HG03175 (cell line): ENCODE results near the gene MAN1A1.
A peak's percentile ranks its signal among the peaks of the same experiment; 100 is the strongest.

Experiments used
- ATAC-seq: cut with Tn5 transposase; IDR thresholded peaks from one replicate; pipeline ENCODE4 v1.9.1; 2021; ENCODE audit warnings: mild to moderate bottlenecking, moderate library complexity; ENCODE audit not compliant: unreplicated experiment

The MAN1A1 gene

GRCh38 chr6:119326291-119327005 is 23.1 kb downstream of the MAN1A1 start:
- no peak for ATAC-seq

- ATAC-seq, result no peak
Observed at GRCh38 chr6:119325559-119326265, 23.8 kb downstream of the MAN1A1 start.

- ATAC-seq, result no peak
Observed at GRCh38 chr6:119324718-119325117, 24.8 kb downstream of the MAN1A1 start.

GRCh38 chr6:119323931-119324330 is 25.6 kb downstream of the MAN1A1 start:
- ATAC-seq, result no peak

GRCh38 chr6:119323478-119323877 is 26.1 kb downstream of the MAN1A1 start:
- no peak for ATAC-seq

GRCh38 chr6:119322715-119323350 is 26.7 kb downstream of the MAN1A1 start:
- ATAC-seq, result no peak

GRCh38 chr6:119322034-119322433 is 27.5 kb downstream of the MAN1A1 start:
- ATAC-seq, result peak; percentile 49

- no peak for ATAC-seq
Observed at GRCh38 chr6:119319694-119320093, 29.9 kb downstream of the MAN1A1 start.

- ATAC-seq, result no peak
Observed at GRCh38 chr6:119318730-119319129, 30.8 kb downstream of the MAN1A1 start.

GRCh38 chr6:119318176-119318575 is 31.4 kb downstream of the MAN1A1 start:
- ATAC-seq, result no peak

- ATAC-seq, result no peak
Observed at GRCh38 chr6:119317007-119317406, 32.6 kb downstream of the MAN1A1 start.

GRCh38 chr6:119314885-119315272 is 34.7 kb downstream of the MAN1A1 start:
- peak; percentile 64 for ATAC-seq

- peak; percentile 67 for ATAC-seq
Observed at GRCh38 chr6:119313937-119314884, 35.4 kb downstream of the MAN1A1 start.

- peak; percentile 33 for ATAC-seq
Observed at GRCh38 chr6:119312875-119313338, 36.7 kb downstream of the MAN1A1 start.

- no peak for ATAC-seq
Observed at GRCh38 chr6:119312441-119312840, 37.1 kb downstream of the MAN1A1 start.

GRCh38 chr6:119311514-119312142 is 37.9 kb downstream of the MAN1A1 start:
- no peak for ATAC-seq

GRCh38 chr6:119310486-119311036 is 39.0 kb downstream of the MAN1A1 start:
- ATAC-seq, result no peak

- peak; percentile 31 for ATAC-seq
Observed at GRCh38 chr6:119308991-119309657, 40.4 kb downstream of the MAN1A1 start.

GRCh38 chr6:119308048-119308570 is 41.5 kb downstream of the MAN1A1 start:
- no peak for ATAC-seq
